Stomach (tissue), 4 donors: ENCODE results near the gene PDZK1IP1.

Experiments
- EP300 ChIP-seq: sonication (generic); formaldehyde crosslinking; IDR thresholded peaks from one replicate; pipeline ENCODE4 v1.6.1; 2017; ENCODE audit warnings: antibody characterized with exemption
- POLR2A ChIP-seq, 4 donors: fragments of 450-650 bp; IDR thresholded peaks; one replicate each; pipeline ENCODE4 v1.6.1; 2016; ENCODE audit warnings: antibody characterized with exemption in 4 of 4, control low read depth in 2 of 4, mild to moderate bottlenecking in 1 of 4, moderate library complexity in 1 of 4
- TF ChIP-seq, protein P1 (sequence below), 7 experiments: fragments of 450-650 bp in 4 of 7; fragments of 200-600 bp in 3 of 7; sonication (generic) in 3 of 7; IDR thresholded peaks; one replicate each; pipeline ENCODE4 v1.5.1; 2016 to 2019; ENCODE audit warnings: antibody characterized with exemption in 7 of 7, control low read depth in 2 of 7, mild to moderate bottlenecking in 1 of 7

DNA sequence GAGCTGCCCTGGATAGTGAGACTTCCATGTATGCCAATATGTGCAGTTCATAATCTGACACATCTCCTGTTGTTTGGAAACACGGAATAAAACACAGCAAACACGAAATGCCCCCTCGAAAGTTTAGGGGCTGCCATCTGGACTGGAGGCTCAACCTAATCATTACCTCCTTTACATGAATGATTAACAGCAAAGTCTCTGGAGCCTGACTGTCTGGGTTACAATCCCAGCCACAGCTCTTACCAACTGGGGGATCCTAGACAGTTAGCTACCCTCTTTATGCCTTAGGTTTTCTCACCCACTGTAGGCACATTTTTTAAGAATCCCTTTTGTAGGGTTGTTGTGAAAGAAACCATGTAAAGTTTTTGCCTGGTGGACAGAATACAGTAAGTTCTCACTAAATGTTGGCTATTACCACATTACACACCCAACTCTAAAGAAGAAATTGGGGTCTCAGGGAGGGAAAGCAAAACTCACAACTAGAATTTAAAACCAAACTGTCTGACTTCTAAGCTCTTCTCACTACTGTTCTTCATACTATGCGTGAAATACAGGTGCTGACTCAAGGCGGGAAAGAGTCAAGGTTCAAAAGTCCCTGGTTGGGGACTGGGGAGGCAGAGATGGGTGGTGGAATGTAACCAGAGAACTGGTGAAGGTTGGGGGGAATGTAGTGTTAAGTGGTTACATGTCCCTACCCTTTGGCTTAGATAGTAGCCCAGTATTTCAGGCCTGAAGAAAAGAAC, 28.4 kb downstream of the PDZK1IP1 start:
- no peak for TF ChIP-seq POLR2A (IDR thresholded peaks at IDR 0.05)
- TF ChIP-seq, protein P1, sequence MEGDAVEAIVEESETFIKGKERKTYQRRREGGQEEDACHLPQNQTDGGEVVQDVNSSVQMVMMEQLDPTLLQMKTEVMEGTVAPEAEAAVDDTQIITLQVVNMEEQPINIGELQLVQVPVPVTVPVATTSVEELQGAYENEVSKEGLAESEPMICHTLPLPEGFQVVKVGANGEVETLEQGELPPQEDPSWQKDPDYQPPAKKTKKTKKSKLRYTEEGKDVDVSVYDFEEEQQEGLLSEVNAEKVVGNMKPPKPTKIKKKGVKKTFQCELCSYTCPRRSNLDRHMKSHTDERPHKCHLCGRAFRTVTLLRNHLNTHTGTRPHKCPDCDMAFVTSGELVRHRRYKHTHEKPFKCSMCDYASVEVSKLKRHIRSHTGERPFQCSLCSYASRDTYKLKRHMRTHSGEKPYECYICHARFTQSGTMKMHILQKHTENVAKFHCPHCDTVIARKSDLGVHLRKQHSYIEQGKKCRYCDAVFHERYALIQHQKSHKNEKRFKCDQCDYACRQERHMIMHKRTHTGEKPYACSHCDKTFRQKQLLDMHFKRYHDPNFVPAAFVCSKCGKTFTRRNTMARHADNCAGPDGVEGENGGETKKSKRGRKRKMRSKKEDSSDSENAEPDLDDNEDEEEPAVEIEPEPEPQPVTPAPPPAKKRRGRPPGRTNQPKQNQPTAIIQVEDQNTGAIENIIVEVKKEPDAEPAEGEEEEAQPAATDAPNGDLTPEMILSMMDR (IDR thresholded peaks at IDR 0.05): no peak
- TF ChIP-seq EP300: no peak
